GM18870 (cell line): ENCODE results near the gene FAM217A.

Experiments used
- ATAC-seq: cut with Tn5 transposase; IDR thresholded peaks from one replicate; pipeline ENCODE4 v1.9.1; 2021; ENCODE audit warnings: moderate library complexity; ENCODE audit not compliant: unreplicated experiment

Gene FAM217A

DNA sequence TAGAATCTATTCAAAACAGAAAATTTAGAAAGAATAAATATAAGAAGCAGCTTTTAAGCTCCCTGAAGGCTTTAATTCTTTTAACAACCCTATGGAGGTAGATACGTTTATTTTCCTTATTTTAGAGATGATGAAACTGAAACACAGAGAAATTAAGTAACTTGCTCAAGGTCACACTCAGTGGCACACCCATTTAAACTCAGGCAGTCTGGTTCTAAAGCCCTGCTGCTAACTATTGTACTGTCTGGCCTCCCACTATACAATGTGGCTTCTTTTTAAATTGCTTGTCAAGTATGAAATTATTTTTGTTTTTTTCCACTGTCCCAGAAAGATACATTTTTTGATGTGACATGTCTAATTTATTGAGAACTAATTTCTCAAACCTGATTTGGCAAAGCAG lies 55.7 kb downstream of the FAM217A start:
- no peak for ATAC-seq

DNA sequence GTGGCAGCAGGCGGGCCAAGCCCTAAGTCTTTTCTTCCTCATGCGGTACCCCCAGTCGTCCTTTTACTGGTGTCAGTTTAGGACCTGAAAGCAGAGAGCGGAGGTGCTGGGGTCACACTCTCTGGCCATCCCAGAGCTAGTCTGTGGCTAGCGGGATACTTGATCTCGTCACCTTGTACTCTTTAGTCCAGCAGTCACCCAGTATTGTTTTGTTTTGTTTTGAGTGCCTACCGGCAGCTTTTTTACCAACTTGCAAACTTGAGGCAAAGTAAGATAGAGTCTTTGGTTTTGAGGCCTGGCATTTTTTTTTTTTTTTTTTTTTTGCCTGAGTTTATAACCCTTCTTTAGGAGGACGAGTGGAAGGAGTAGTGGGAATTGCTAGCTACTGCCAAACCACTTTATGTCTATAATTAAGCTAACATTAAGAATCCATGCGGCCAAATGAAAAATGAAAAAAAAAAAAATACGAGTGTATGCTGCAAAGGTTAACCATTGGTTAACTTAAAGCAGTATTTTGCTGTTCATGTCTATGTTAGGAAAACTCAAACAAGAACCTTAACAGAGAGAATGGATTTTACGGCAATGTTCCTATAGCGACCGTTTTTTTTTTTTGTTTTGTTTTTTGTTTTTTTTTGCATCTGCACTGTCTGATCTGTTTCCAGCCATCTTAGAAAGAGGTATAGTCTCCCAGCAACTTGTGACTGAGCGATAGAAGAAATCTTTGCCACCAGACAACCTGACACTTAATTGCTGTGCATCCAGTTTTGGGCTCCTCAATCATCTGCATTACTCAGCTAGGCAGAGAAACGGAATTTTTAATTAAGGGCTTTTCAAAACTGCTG lies 56.9 kb downstream of the FAM217A start:
- ATAC-seq = no peak

DNA sequence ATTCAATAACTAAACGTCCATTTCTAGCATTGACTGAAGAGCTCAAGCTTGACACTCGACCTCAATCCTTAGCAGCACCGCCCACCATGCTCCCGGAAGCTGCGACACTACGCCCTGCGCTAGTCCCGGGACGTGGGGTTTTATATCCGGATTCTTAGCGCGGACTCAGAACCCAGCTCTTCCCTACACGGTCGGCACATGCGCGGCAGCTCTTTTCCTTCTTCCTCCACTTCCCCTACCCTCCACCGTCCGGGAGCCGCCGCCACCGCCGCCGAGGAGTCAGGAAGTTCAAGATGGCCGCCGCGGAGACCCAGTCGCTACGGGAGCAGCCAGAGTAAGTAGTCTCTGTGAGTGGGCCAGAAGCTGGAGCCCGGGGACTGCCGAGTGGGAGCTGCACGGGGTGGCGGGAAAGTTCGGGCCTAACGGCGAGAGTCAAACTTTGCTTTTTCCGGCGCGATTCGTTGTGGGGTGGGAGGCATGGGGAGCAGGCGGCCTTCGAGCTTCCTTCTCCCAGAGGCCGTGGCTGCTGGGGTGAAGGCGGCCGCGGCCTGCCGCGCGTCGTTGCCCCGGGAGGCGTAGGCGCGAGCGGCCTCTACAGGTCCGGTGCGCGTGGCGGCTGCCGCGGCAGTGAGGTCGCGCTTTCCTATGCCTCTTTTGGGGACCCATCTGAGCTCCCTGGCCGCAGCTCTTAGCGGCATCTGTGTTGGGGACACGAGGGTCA lies 57.6 kb downstream of the FAM217A start:
- peak; percentile 56 for ATAC-seq

DNA sequence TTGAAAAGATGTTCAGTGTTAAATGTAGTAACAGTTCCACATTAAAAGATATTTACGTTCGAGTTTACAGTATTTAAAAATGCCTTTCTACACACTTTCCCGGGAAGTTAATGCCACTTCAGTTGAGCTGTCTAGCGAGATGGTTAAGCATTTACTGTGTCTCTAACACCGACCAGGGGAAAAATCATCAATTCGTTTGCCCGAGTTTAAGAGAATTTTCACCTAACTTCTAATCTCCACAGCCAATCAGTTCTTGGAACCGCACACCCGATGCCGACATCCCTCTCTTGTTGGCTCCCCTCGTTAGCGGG lies 58.2 kb downstream of the FAM217A start:
- ATAC-seq = no peak

DNA sequence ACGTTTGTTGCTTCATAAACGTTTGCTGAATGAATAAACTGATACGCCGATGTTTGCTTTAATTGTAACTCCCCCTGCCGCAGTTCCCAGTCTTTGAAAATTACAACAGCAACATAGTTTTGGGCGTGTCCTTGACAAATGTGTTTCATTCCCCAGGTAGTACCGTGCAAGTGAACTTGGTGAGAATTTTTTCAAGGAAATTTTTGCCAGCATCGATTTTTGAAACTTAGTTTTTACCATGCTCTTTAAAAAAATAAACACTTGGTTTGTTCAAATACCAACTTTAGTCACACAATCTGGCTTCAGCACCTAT lies 60.1 kb downstream of the FAM217A start:
- ATAC-seq = peak; percentile 1
